OCI-LY1 (cell line): ENCODE data around the gene HOMER2.
"Not testable (repeated sequence)": the region's sequence is repeated elsewhere in the genome, so short reads cannot be mapped to it uniquely, and the experiment has no call there.

Experiments used
- H2AFZ ChIP-seq: fragments of 200-600 bp; sonication (generic), shearing (Covaris generic); 2 replicates; pipeline ENCODE4 v1.6.0; 2014; ENCODE audit warnings: antibody characterized with exemption, mild to moderate bottlenecking, low read length
- H3F3A ChIP-seq: fragments of 200-600 bp; sonication (generic), shearing (Covaris generic); 2 replicates; pipeline ENCODE4 v1.6.0; 2014; ENCODE audit warnings: mild to moderate bottlenecking, antibody characterized with exemption, low read length, moderate library complexity; ENCODE audit not compliant: insufficient read depth
- H3K27ac ChIP-seq: fragments of 200-600 bp; sonication (generic); 2 replicates; pipeline ENCODE4 v1.5.1; 2014; ENCODE audit warnings: low read length, mixed run types, mild to moderate bottlenecking, low read depth; ENCODE audit not compliant: poor library complexity, severe bottlenecking
- H3K27me3 ChIP-seq: fragments of 200-600 bp; sonication (generic); 2 replicates; pipeline ENCODE4 v1.6.0; 2014; ENCODE audit warnings: antibody characterized with exemption, mild to moderate bottlenecking, low read length, moderate library complexity; ENCODE audit not compliant: insufficient read depth
- H3K36me3 ChIP-seq: fragments of 200-600 bp; sonication (generic); 2 replicates; pipeline ENCODE4 v1.6.1; 2014; ENCODE audit warnings: mild to moderate bottlenecking, antibody characterized with exemption, low read length, moderate library complexity, mixed read lengths; ENCODE audit not compliant: insufficient read depth
- H3K4me1 ChIP-seq: fragments of 200-600 bp; sonication (generic); 2 replicates; pipeline ENCODE4 v1.5.1; 2014; ENCODE audit warnings: mild to moderate bottlenecking, low read length, moderate library complexity; ENCODE audit not compliant: insufficient read depth, severe bottlenecking
- H3K4me2 ChIP-seq: fragments of 200-600 bp; sonication (generic), shearing (Covaris generic); 2 replicates; pipeline ENCODE4 v1.6.1; 2014; ENCODE audit warnings: low read length
- H3K4me3 ChIP-seq: fragments of 200-600 bp; sonication (generic); 2 replicates; pipeline ENCODE4 v1.5.1; 2014; ENCODE audit warnings: low read length, low read depth, mild to moderate bottlenecking, mixed read lengths; ENCODE audit not compliant: poor library complexity, severe bottlenecking
- H3K79me2 ChIP-seq: fragments of 200-600 bp; shearing (Covaris generic); 2 replicates; pipeline ENCODE4 v1.6.1; 2016; ENCODE audit warnings: mixed run types, low read length, mixed read lengths; ENCODE audit not compliant: insufficient read depth
- H3K9ac ChIP-seq: fragments of 200-600 bp; sonication (generic), shearing (Covaris generic); 2 replicates; pipeline ENCODE4 v1.6.1; 2014; ENCODE audit warnings: mild to moderate bottlenecking, low read length, mixed read lengths
- H3K9me2 ChIP-seq: fragments of 200-600 bp; sonication (generic), shearing (Covaris generic); 2 replicates; pipeline ENCODE4 v1.6.1; 2014; ENCODE audit warnings: low read depth, mild to moderate bottlenecking, low read length, mixed read lengths
- H3K9me3 ChIP-seq: fragments of 200-600 bp; shearing (Covaris generic); 2 replicates; pipeline ENCODE4 v1.6.1; 2014; ENCODE audit warnings: low read length, mixed read lengths
- H4K20me1 ChIP-seq: fragments of 200-600 bp; sonication (generic), shearing (Covaris generic); 2 replicates; pipeline ENCODE4 v1.6.0; 2016; ENCODE audit warnings: mild to moderate bottlenecking, low read length; ENCODE audit not compliant: insufficient read depth
- EZH2 ChIP-seq: fragments of 200-600 bp; sonication (generic), shearing (Covaris generic); IDR thresholded peaks from 2 replicates; pipeline ENCODE4 v1.8.0; 2017; ENCODE audit warnings: borderline replicate concordance, mixed run types, mild to moderate bottlenecking, antibody characterized with exemption, low read length, moderate library complexity, mixed read lengths
- TF ChIP-seq, protein P1 (sequence below): fragments of 200-600 bp; sonication (generic), shearing (Covaris generic); IDR thresholded peaks from 2 replicates; pipeline ENCODE4 v1.5.1; 2017; ENCODE audit warnings: mild to moderate bottlenecking, antibody characterized with exemption, low read length, moderate library complexity, mixed read lengths

HOMER2 gene

GRCh38 chr15:82894971-82895520 lies 57.5 kb downstream of the HOMER2 start:
- Histone ChIP-seq H3K9me2 (no peaks in the 10 kb centered on the region), H3K9me3 (no peaks in the 10 kb centered on the region), H3K9ac (no peak overlapping the region), H3K27me3 (no peaks in the 10 kb centered on the region; the same call in 1 of the 2 replicates), H3K36me3 (no peaks in the 10 kb centered on the region), H2AFZ (no peak overlapping the region), H3K4me3 (no peak overlapping the region), H3K79me2 (no peaks in the 10 kb centered on the region), H3F3A (no peaks in the 10 kb centered on the region), H3K4me2 (no peak overlapping the region), H4K20me1 (no peaks in the 10 kb centered on the region), H3K4me1 (no peaks in the 10 kb centered on the region), H3K27ac (no peak overlapping the region)
- TF ChIP-seq, protein P1, sequence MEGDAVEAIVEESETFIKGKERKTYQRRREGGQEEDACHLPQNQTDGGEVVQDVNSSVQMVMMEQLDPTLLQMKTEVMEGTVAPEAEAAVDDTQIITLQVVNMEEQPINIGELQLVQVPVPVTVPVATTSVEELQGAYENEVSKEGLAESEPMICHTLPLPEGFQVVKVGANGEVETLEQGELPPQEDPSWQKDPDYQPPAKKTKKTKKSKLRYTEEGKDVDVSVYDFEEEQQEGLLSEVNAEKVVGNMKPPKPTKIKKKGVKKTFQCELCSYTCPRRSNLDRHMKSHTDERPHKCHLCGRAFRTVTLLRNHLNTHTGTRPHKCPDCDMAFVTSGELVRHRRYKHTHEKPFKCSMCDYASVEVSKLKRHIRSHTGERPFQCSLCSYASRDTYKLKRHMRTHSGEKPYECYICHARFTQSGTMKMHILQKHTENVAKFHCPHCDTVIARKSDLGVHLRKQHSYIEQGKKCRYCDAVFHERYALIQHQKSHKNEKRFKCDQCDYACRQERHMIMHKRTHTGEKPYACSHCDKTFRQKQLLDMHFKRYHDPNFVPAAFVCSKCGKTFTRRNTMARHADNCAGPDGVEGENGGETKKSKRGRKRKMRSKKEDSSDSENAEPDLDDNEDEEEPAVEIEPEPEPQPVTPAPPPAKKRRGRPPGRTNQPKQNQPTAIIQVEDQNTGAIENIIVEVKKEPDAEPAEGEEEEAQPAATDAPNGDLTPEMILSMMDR, result no peak
- TF ChIP-seq EZH2, result no peak

GRCh38 chr15:82893473-82893872 lies 59.0 kb downstream of the HOMER2 start:
- H3F3A ChIP-seq, H3K27me3 ChIP-seq, H3K9ac ChIP-seq, H3K9me3 ChIP-seq, H3K4me2 ChIP-seq, H3K9me2 ChIP-seq, H3K4me1 ChIP-seq, H3K4me3 ChIP-seq, H3K79me2 ChIP-seq, H3K36me3 ChIP-seq, H3K27ac ChIP-seq, H4K20me1 ChIP-seq, H2AFZ ChIP-seq: not testable (repeated sequence)

DNA sequence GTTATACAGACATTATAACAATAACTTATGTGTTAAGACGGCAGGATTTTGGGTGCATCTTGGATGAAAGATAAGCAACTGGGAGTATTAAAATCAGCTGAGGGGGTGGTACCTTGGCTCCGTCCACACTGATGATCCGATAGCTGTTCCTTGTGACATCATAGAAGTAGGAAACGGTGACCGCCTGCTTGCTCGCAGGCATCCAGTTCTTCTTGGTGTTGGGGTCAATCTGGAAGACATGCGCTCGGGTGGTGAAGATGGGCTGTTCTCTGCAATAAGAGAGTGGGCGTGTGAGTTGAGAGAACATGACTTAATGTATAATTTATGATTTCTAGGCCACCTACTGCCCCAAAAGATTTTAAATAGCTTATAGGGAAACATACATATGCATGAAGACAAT lies 59.9 kb downstream of the HOMER2 start:
- H3K4me2 ChIP-seq, result no peak overlapping the region
- no peak overlapping the region for H3K9ac ChIP-seq

GRCh38 chr15:82890995-82891390 lies 61.5 kb downstream of the HOMER2 start:
- no peaks in the 10 kb centered on the region for H3K27me3 ChIP-seq
- H3K9me3 ChIP-seq, result no peaks in the 10 kb centered on the region
- no peak overlapping the region for H2AFZ ChIP-seq
- TF ChIP-seq EZH2, result no peak
- TF ChIP-seq, protein P1, result no peak
- H3F3A ChIP-seq, result no peaks in the 10 kb centered on the region
- no peaks in the 10 kb centered on the region for H3K9me2 ChIP-seq
- H3K36me3 ChIP-seq, result no peaks in the 10 kb centered on the region
- no peak overlapping the region for H3K9ac ChIP-seq
- H3K4me2 ChIP-seq, result no peak overlapping the region
- no peak overlapping the region for H3K4me3 ChIP-seq
- H3K79me2 ChIP-seq, result no peaks in the 10 kb centered on the region
- H3K27ac ChIP-seq, result no peak overlapping the region
- no peaks in the 10 kb centered on the region for H4K20me1 ChIP-seq
- no peaks in the 10 kb centered on the region for H3K4me1 ChIP-seq

More for the DNA sequence above, 59.9 kb downstream of the HOMER2 start:
- no peak overlapping the region for H3K27ac ChIP-seq
- no peaks in the 10 kb centered on the region for H3F3A ChIP-seq
- no peaks in the 10 kb centered on the region for H3K79me2 ChIP-seq
- no peak overlapping the region for H3K4me3 ChIP-seq
- no peaks in the 10 kb centered on the region for H3K27me3 ChIP-seq
- no peaks in the 10 kb centered on the region for H3K36me3 ChIP-seq
- H2AFZ ChIP-seq, result no peak overlapping the region
- no peaks in the 10 kb centered on the region for H3K4me1 ChIP-seq
- H3K9me2 ChIP-seq, result no peaks in the 10 kb centered on the region
- TF ChIP-seq, protein P1, result no peak
- no peak for TF ChIP-seq EZH2
- no peaks in the 10 kb centered on the region for H3K9me3 ChIP-seq
- no peaks in the 10 kb centered on the region for H4K20me1 ChIP-seq
